ENCODE measurements around the gene MED12L. TPM values are rescaled to one million over a fixed set of nuclear protein-coding genes. Genes with fewer than 3 reads are reported as not detected.

Gene MED12L
- total RNA-seq, 1 experiment from 2014 or later, result 14.9 TPM

DNA sequence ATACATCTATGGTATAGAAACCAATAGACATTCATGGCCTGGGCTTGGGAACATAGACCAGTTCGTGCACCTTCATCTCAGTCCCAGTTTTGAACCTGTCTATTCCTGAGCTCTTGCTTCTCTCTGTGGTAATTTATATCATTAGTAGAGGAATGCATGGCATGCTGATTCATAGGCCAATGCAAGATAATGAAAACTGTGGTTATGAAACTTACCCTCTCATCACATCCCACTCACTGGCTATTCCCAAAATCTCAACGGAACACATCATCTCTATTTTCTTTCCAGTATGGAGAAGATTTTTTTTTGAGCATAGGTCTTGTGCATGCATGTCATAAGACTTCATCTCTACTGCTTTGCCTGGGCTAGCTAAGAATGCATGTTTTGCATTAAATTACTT is 317.8 kb downstream of the MED12L start:
- Mint-ChIP-seq H3K27ac (no peak overlapping the region), H3K27me3 (ENCODE audit: low read depth) (no peaks in the 10 kb centered on the region), H3K36me3 (ENCODE audit: insufficient read depth in 1 of 3, low read depth in 3 of 3) (peaks cover 0 to under 1% (median 0%) of the 10 kb centered on the region in 3 experiments; a peak in 1 of 7 replicates), H3K9me3 (no peaks in the 10 kb centered on the region), H3K4me1 (peaks cover 11 to 13% of the 10 kb centered on the region in 2 experiments), H3K4me3 (no peak overlapping the region)
- no CpG with 5 or more reads among the region's 2 CpGs for WGBS (ENCODE audit: extremely low coverage, insufficient read length, low lambda C conversion rate)
- Histone ChIP-seq H2BK12ac (ENCODE audit: insufficient read length, low read depth, low read length) (no peak overlapping the region), H3T11ph (ENCODE audit: low read length) (no peak overlapping the region), H3K18ac (ENCODE audit: insufficient read length, low read depth, low read length) (no peak overlapping the region), H4K8ac (replicated peaks; ENCODE audit: insufficient read length, low read depth, low read length) (no peak overlapping the region), H3K79me2 (ENCODE audit: insufficient read depth, low read length) (no peaks in the 10 kb centered on the region), H4K91ac (ENCODE audit: insufficient read length, low read depth, low read length) (no peak overlapping the region), H3K4ac (ENCODE audit: low read depth, low read length) (no peak overlapping the region), H2BK5ac (ENCODE audit: insufficient read length, low read length) (no peak overlapping the region), H3K27me3 (ENCODE audit: insufficient read depth, low read length) (no peaks in the 10 kb centered on the region), H3K56ac (ENCODE audit: insufficient read length, low read depth, low read length) (no peak overlapping the region), H3K14ac (ENCODE audit: insufficient read depth, low read length) (no peak overlapping the region), H3K27ac (ENCODE audit: insufficient read length, low read depth, low read length) (no peak overlapping the region), H3K9me3 (ENCODE audit: control insufficient read depth, low read depth, low read length) (no peaks in the 10 kb centered on the region), H2BK15ac (ENCODE audit: low read depth, low read length) (no peak overlapping the region), H3K23me2 (ENCODE audit: insufficient read length, low read depth, low read length, poor library complexity, severe bottlenecking) (no peaks in the 10 kb centered on the region), H4K5ac (ENCODE audit: insufficient read length, low read depth, low read length) (no peak overlapping the region), H3K4me2 (ENCODE audit: insufficient read depth, insufficient read length, low read length) (no peak overlapping the region), H2BK120ac (ENCODE audit: low read depth, low read length, poor library complexity, severe bottlenecking) (no peak overlapping the region), H2AK5ac (ENCODE audit: insufficient read length, low read length) (no peak overlapping the region), H3K4me1 (ENCODE audit: insufficient read depth, low read length) (no peaks in the 10 kb centered on the region), H3K23ac (ENCODE audit: insufficient read length, low read depth, low read length) (no peak overlapping the region), H3K9ac (ENCODE audit: extremely low read depth, insufficient read length, low read length) (no peak overlapping the region), H4K20me1 (ENCODE audit: control insufficient read depth, insufficient read depth, insufficient read length) (no peaks in the 10 kb centered on the region), H3K79me1 (ENCODE audit: insufficient read depth, low read depth, low read length, poor library complexity, severe bottlenecking) (no peaks in the 10 kb centered on the region), H2AFZ (ENCODE audit: low read length) (no peak overlapping the region), H2BK20ac (ENCODE audit: low read depth, low read length, poor library complexity, severe bottlenecking) (no peak overlapping the region)
- TF ChIP-seq, protein P1, sequence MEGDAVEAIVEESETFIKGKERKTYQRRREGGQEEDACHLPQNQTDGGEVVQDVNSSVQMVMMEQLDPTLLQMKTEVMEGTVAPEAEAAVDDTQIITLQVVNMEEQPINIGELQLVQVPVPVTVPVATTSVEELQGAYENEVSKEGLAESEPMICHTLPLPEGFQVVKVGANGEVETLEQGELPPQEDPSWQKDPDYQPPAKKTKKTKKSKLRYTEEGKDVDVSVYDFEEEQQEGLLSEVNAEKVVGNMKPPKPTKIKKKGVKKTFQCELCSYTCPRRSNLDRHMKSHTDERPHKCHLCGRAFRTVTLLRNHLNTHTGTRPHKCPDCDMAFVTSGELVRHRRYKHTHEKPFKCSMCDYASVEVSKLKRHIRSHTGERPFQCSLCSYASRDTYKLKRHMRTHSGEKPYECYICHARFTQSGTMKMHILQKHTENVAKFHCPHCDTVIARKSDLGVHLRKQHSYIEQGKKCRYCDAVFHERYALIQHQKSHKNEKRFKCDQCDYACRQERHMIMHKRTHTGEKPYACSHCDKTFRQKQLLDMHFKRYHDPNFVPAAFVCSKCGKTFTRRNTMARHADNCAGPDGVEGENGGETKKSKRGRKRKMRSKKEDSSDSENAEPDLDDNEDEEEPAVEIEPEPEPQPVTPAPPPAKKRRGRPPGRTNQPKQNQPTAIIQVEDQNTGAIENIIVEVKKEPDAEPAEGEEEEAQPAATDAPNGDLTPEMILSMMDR (conservative IDR thresholded peaks at IDR 0.05), result no peak
- no peak for DNase-seq

Measured in H9 (cell line).